Esophagus muscularis mucosa (tissue), 4 donors: ENCODE results near the gene CHST6. TPM values are rescaled to one million over a fixed set of nuclear protein-coding genes. Genes with fewer than 3 reads are reported as not detected.

Experiments used
- DNase-seq: peaks from one replicate; pipeline ENCODE4 v3.0.0-alpha.2; 2017; ENCODE audit errors: extremely low spot score
- H3K27ac ChIP-seq, 4 donors: fragments of 200-600 bp; sonication (generic); replicated peaks in 1 of 4; 1 replicate in 3 of 4; 2 replicates in 1 of 4; pipeline ENCODE4 v1.5.1; 2016 to 2019; ENCODE audit warnings: mild to moderate bottlenecking in 1 of 4
- H3K27me3 ChIP-seq, 4 donors: fragments of 200-600 bp; sonication (generic); one replicate each; pipeline versions ENCODE4 v1.5.1 to v1.6.0; 2016 to 2019
- H3K36me3 ChIP-seq, 4 donors: fragments of 200-600 bp; sonication (generic); one replicate each; pipeline ENCODE4 v1.5.1; 2016 to 2019
- H3K4me1 ChIP-seq, 4 donors: fragments of 200-600 bp; sonication (generic); one replicate each; pipeline ENCODE4 v1.5.1; 2016 to 2019
- H3K4me3 ChIP-seq, 4 donors: fragments of 200-600 bp; sonication (generic); 1 replicate in 2 of 4; 2 replicates in 2 of 4; pipeline ENCODE4 v1.5.1; 2016 to 2019; ENCODE audit warnings: mild to moderate bottlenecking in 4 of 4, moderate library complexity in 1 of 4
- H3K9me3 ChIP-seq, 4 donors: fragments of 200-600 bp; sonication (generic); 1 replicate in 3 of 4; 2 replicates in 1 of 4; pipeline ENCODE4 v1.5.1; 2016 to 2019
- CTCF ChIP-seq, 3 experiments: fragments of 200-600 bp in 2 of 3; fragments of 450-650 bp in 1 of 3; sonication (generic) in 2 of 3; IDR thresholded peaks; one replicate each; pipeline ENCODE4 v1.5.1; 2017 to 2019; ENCODE audit warnings: antibody characterized with exemption in 3 of 3, mild to moderate bottlenecking in 2 of 3, moderate library complexity in 1 of 3
- EP300 ChIP-seq: sonication (generic); formaldehyde crosslinking; IDR thresholded peaks from one replicate; pipeline ENCODE4 v1.6.1; 2017; ENCODE audit warnings: antibody characterized with exemption
- POLR2A ChIP-seq: fragments of 450-650 bp; IDR thresholded peaks from one replicate; pipeline ENCODE4 v1.6.1; 2017; ENCODE audit warnings: antibody characterized with exemption, moderate library complexity, mild to moderate bottlenecking, low read depth
- POLR2AphosphoS5 ChIP-seq, 2 donors: sonication (generic); formaldehyde crosslinking; IDR thresholded peaks; one replicate each; pipeline ENCODE4 v1.6.1; 2017; ENCODE audit warnings: antibody characterized with exemption in 2 of 2
- WGBS: methylation state at CpG from one replicate; pipeline ENCODE4 v1.1.5; 2018; 5-methylcytosine and 5-hydroxymethylcytosine counted together
- intact Hi-C: fragments of 100-400 bp; cut with DNase I; formaldehyde crosslinking; loops from one replicate; pipeline ENCODE4 v1.15.1; 2023
- total RNA-seq, 4 donors: library from RNA; depleted of rRNA; stranded (reverse); fragments of >200 nt; gene quantifications; one replicate each; pipeline versions ENCODE4 v1.1.0 to v1.2.1, GENCODE V29; 2016

CHST6 gene
- total RNA-seq, 4 donors from 2014 or later: 0.33 to 2.4 (median 0.90) TPM

- WGBS: 89% methylated on average over 4 of the region's 7 CpGs
- Histone ChIP-seq H3K27me3 (no peaks in the 10 kb centered on the region), H3K9me3 (no peaks in the 10 kb centered on the region), H3K36me3 (peaks cover 0 to 5% (median 0%) of the 10 kb centered on the region in 4 donors), H3K4me3 (no peak within 1 kb of the TSS), H3K27ac (no peak within 1 kb of the TSS), H3K4me1 (no peaks in the 10 kb centered on the region)
- no peak for DNase-seq
- TF ChIP-seq EP300 (no peak), POLR2AphosphoS5 (IDR thresholded peaks at IDR 0.05) (no peak), CTCF (IDR thresholded peaks at IDR 0.05) (no peak), POLR2A (no peak)
- intact Hi-C loops: no loop called here
These were observed 40.7 kb upstream of the CHST6 start, which contains the start of gene CHST5 for GRCh38 chr16:75535901-75536300. Gene CHST5 (minus strand): TSS chr16:75536108. CDS start chr16:75530384, 5,724 bp downstream.

GRCh38 chr16:75535211-75535843 lies 40.1 kb upstream of the CHST6 start:
- Histone ChIP-seq H3K9me3 (no peaks in the 10 kb centered on the region), H3K4me1 (no peaks in the 10 kb centered on the region), H3K27ac (no peak overlapping the region), H3K4me3 (no peak overlapping the region), H3K27me3 (no peaks in the 10 kb centered on the region), H3K36me3 (peaks cover 0 to 2% (median 0%) of the 10 kb centered on the region in 4 donors)
- DNase-seq: no peak
- 66% methylated on average over 34 of the region's 34 CpGs for WGBS
- TF ChIP-seq CTCF (IDR thresholded peaks at IDR 0.05) (no peak), POLR2A (no peak), POLR2AphosphoS5 (IDR thresholded peaks at IDR 0.05) (no peak), EP300 (no peak)
- intact Hi-C loops: no loop called here

- no peak overlapping the region for H3K4me3 ChIP-seq
- no peaks in the 10 kb centered on the region for H3K4me1 ChIP-seq
- 89% methylated on average over 17 of the region's 19 CpGs for WGBS
- DNase-seq: no peak
- no peak overlapping the region for H3K27ac ChIP-seq
- H3K9me3 ChIP-seq: no peaks in the 10 kb centered on the region
- H3K36me3 ChIP-seq: no peaks in the 10 kb centered on the region
- intact Hi-C loops: no loop called here
- no peaks in the 10 kb centered on the region for H3K27me3 ChIP-seq
- TF ChIP-seq POLR2A (no peak), CTCF (IDR thresholded peaks at IDR 0.05) (no peak), POLR2AphosphoS5 (IDR thresholded peaks at IDR 0.05) (no peak), EP300 (no peak)
These were observed 39.4 kb upstream of the CHST6 start for GRCh38 chr16:75534560-75535205.

- H3K36me3 ChIP-seq: no peaks in the 10 kb centered on the region
- DNase-seq: no peak
- 92% methylated on average over 2 of the region's 2 CpGs for WGBS
- H3K27me3 ChIP-seq: no peaks in the 10 kb centered on the region
- H3K4me3 ChIP-seq: no peak overlapping the region
- H3K27ac ChIP-seq: no peak overlapping the region
- intact Hi-C loops: no loop called here
- no peaks in the 10 kb centered on the region for H3K9me3 ChIP-seq
- TF ChIP-seq POLR2A (no peak), CTCF (IDR thresholded peaks at IDR 0.05) (no peak), EP300 (no peak), POLR2AphosphoS5 (IDR thresholded peaks at IDR 0.05) (no peak)
- H3K4me1 ChIP-seq: no peaks in the 10 kb centered on the region
These were observed 37.5 kb upstream of the CHST6 start for GRCh38 chr16:75532791-75533190.
